GM18520 (cell line): ENCODE data around the gene OSGEP.

Experiments
- ATAC-seq: cut with Tn5 transposase; IDR thresholded peaks from one replicate; pipeline ENCODE4 v1.9.1; 2021; ENCODE audit not compliant: unreplicated experiment

The OSGEP gene

DNA sequence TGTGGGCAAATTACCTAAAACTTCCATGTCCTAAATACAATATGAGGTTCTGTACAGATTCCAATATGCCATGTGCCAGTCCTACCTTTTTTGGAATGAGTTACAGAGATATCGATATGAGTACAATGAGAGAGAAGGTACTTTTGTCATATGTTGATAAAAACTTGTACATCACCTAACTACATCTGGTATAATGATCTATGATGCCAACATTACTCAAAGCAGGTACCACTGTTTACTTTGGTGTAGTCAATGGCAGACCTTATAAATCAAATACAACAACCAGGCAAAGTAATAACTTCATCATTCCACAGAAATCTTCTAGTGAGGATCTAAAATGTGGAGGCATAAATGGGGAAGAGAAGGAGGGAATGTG is 54.0 kb downstream of the OSGEP start:
- no peak for ATAC-seq

DNA sequence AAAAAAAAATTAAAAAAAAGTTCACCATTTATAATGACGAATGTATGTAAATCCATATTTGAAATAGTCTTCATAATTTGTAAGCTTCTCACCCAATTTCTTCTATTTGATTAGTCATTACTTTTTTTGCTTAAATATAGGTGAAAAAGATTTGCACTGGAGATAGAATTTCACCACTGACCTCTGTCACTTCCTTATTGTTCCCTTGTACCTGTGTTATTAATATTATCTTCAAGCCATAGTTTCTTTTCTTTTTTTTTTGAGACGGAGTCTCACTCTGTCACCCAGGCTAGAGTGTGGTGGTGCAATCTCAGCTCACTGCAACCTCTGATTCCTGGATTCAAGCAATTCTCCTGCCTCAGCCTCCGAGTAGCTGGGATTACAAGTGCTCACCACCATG is 57.1 kb downstream of the OSGEP start:
- ATAC-seq, result no peak
